ENCODE results near the gene ANHX. TPM values are rescaled to one million over a fixed set of nuclear protein-coding genes. Genes with fewer than 3 reads are reported as not detected.

The ANHX gene
- total and polyA plus RNA-seq, 7 donors = not detected

DNA sequence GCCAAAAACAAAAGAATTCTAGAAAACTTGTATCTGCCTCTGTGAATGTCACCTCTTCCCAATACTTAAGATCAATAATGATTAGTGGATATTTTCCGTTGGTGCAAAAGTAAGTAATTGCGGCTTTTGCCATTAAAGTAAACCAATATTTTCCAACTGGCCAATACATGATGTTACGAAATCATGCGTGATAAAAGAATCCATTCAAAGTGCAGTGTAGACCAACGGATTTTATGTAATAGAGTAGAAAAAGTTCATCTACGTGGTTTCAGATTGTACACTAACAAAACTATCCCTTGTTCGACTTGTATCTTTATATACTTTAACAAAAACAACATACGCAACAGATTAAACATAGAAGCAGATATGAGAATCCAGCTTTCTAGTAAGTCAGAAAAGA lies 55.0 kb downstream of the ANHX start:
- H3K4me1 ChIP-seq = peaks cover 8% of the 10 kb centered on the region
- TF ChIP-seq, protein P1, sequence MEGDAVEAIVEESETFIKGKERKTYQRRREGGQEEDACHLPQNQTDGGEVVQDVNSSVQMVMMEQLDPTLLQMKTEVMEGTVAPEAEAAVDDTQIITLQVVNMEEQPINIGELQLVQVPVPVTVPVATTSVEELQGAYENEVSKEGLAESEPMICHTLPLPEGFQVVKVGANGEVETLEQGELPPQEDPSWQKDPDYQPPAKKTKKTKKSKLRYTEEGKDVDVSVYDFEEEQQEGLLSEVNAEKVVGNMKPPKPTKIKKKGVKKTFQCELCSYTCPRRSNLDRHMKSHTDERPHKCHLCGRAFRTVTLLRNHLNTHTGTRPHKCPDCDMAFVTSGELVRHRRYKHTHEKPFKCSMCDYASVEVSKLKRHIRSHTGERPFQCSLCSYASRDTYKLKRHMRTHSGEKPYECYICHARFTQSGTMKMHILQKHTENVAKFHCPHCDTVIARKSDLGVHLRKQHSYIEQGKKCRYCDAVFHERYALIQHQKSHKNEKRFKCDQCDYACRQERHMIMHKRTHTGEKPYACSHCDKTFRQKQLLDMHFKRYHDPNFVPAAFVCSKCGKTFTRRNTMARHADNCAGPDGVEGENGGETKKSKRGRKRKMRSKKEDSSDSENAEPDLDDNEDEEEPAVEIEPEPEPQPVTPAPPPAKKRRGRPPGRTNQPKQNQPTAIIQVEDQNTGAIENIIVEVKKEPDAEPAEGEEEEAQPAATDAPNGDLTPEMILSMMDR (IDR thresholded peaks at IDR 0.05) = no peak
- intact Hi-C loops (cut with DNase I) = no loop called here
- H3K36me3 ChIP-seq (ENCODE audit: insufficient read depth in 1 of 2, low read depth in 1 of 2) = peaks cover 2 to 25% of the 10 kb centered on the region in 2 donors
- H3K4me3 ChIP-seq = peak overlapping the region; percentile 81
- H3K27me3 ChIP-seq (ENCODE audit: insufficient read depth in 3 of 3, low read length in 2 of 3) = no peaks in the 10 kb centered on the region
- peaks cover 57% of the 10 kb centered on the region for H3K9me3 ChIP-seq
- H3K27ac ChIP-seq = no peak overlapping the region
- WGBS, 3 donors = 98 to 99% (median 98%) methylated on average over 8 of the region's 8 CpGs
- ATAC-seq (no peak), DNase-seq (no peak)

DNA sequence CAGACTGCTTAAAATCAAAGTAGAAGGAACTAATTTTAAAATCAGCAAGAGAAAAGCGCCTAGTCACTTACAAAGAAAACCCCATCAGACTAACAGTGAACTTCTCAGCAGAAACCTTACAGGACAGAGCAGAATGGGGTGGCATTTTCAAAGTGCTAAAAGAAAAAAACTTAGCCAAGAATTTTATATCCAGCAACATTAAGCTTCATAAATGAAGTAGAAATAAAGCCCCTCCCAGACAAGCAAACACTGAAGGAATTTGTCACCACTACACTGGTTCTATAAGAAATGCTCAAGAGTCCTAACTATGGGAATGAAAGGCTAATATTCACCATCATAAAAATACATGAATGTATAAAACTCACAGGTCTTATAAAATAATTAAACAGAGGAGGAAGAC lies 60.8 kb downstream of the ANHX start:
- H3K27me3 ChIP-seq (ENCODE audit: insufficient read depth in 3 of 3, low read length in 2 of 3) = no peaks in the 10 kb centered on the region
- H3K27ac ChIP-seq = no peak overlapping the region
- H3K4me1 ChIP-seq = no peaks in the 10 kb centered on the region
- intact Hi-C loops (cut with DNase I) = no loop called here
- 61 to 74% (median 65%) methylated on average over 1 of the region's 1 CpG for WGBS, 3 donors
- H3K9me3 ChIP-seq = peaks cover 54% of the 10 kb centered on the region
- H3K36me3 ChIP-seq (ENCODE audit: insufficient read depth in 1 of 2, low read depth in 1 of 2) = no peaks in the 10 kb centered on the region
- TF ChIP-seq, protein P1 (IDR thresholded peaks at IDR 0.05) = no peak
- no peak overlapping the region for H3K4me3 ChIP-seq
- no peak for ATAC-seq
- DNase-seq = no peak

DNA sequence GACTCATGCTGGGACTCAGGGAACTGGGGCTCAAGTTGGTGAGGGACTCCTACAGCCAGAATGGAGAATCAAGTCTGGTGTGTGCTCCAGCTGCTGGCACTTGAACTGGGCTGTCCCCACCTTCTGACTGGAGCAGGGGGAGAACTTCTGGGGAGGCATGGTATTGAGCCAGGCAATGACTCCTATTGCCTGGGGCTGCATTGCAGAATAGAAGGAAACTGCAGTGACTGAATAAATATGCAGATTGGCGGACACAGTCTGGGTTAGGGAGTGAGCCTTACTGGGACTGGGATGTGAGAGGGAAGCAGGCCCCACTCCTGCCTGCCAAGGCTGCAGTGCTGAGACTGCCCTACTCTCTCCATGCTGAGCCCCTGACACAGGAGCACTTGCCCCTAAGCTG lies 63.2 kb downstream of the ANHX start:
- peaks cover 45% of the 10 kb centered on the region for H3K9me3 ChIP-seq
- H3K27me3 ChIP-seq (ENCODE audit: insufficient read depth in 3 of 3, low read length in 2 of 3) = no peaks in the 10 kb centered on the region
- intact Hi-C loops (cut with DNase I) = no loop called here
- 80 to 83% (median 81%) methylated on average over 1 of the region's 1 CpG for whole genome bisulfite sequencing, 3 donors
- ATAC-seq (no peak), DNase-seq (no peak)
- H3K4me1 ChIP-seq = no peaks in the 10 kb centered on the region
- no peak overlapping the region for H3K27ac ChIP-seq
- TF ChIP-seq, protein P1 (IDR thresholded peaks at IDR 0.05) = no peak
- no peaks in the 10 kb centered on the region for H3K36me3 ChIP-seq (ENCODE audit: insufficient read depth in 1 of 2, low read depth in 1 of 2)
- H3K4me3 ChIP-seq = no peak overlapping the region

Other genes with a start within 250 kb of the ANHX start
- 1 to 10 TPM; 2.9 to 3.9 (median 3.3) TPM for gene ZNF26, start 249.5 kb downstream of the ANHX start, total RNA-seq
- 1 to 10 TPM; 1.4 to 4.0 (median 2.1) TPM for gene ZNF26, start 249.5 kb downstream of the ANHX start, polyA plus RNA-seq
- gene ZNF84, start 198.4 kb downstream of the ANHX start, total RNA-seq = 10 to 100 TPM in 3 of 4 donors, 1 to 10 TPM in 1; 9.0 to 11.5 (median 10.5) TPM
- gene ZNF84, start 198.4 kb downstream of the ANHX start, polyA plus RNA-seq = 10 to 100 TPM in 1 of 3 donors, 1 to 10 TPM in 2; 2.8 to 23.7 (median 4.7) TPM
- 1 to 10 TPM; 3.9 to 9.8 (median 7.5) TPM for gene ZNF140, start 155.0 kb downstream of the ANHX start, total RNA-seq
- gene ZNF140, start 155.0 kb downstream of the ANHX start, polyA plus RNA-seq = 10 to 100 TPM in 1 of 3 donors, 1 to 10 TPM in 2; 5.3 to 25.7 (median 6.6) TPM
- gene ZNF891, start 105.6 kb downstream of the ANHX start, total RNA-seq = 1 to 10 TPM in 1 of 4 donors, under 1 TPM in 3; 0.69 to 1.1 (median 0.93) TPM
- 1 to 10 TPM in 1 of 3 donors, under 1 TPM in 2; 0.24 to 1.1 (median 0.31) TPM for gene ZNF891, start 105.6 kb downstream of the ANHX start, polyA plus RNA-seq
- 1 to 10 TPM; 2.5 to 5.3 (median 3.3) TPM for gene ZNF10, start 105.2 kb downstream of the ANHX start, total RNA-seq
- 1 to 10 TPM; 2.1 to 9.3 (median 3.0) TPM for gene ZNF10, start 105.2 kb downstream of the ANHX start, polyA plus RNA-seq
- gene ZNF268, start 54.4 kb downstream of the ANHX start, total RNA-seq = 1 to 10 TPM; 3.5 to 6.4 (median 6.0) TPM
- gene ZNF268, start 54.4 kb downstream of the ANHX start, polyA plus RNA-seq = 1 to 10 TPM; 1.1 to 6.4 (median 2.0) TPM